GM12875 (cell line): ENCODE measurements around the gene OOSP4B.
"Not testable (repeated sequence)": the region's sequence is repeated elsewhere in the genome, so short reads cannot be mapped to it uniquely, and the experiment has no call there.

ENCODE experiments used
- H3K4me3 ChIP-seq: one replicate; pipeline ENCODE4 v1.5.1; 2011; ENCODE audit warnings: low read depth, low read length, control low read depth
- TF ChIP-seq, protein P1 (sequence below): IDR thresholded peaks from 2 replicates; pipeline ENCODE4 v1.5.1; 2011; ENCODE audit warnings: low read depth, mild to moderate bottlenecking, control low read depth, inconsistent platforms, low read length, moderate library complexity, borderline replicate concordance; ENCODE audit not compliant: insufficient read depth

OOSP4B gene

GRCh38 chr11:60018058-60018457 is 1.1 kb downstream of the OOSP4B start:
- TF ChIP-seq, protein P1, sequence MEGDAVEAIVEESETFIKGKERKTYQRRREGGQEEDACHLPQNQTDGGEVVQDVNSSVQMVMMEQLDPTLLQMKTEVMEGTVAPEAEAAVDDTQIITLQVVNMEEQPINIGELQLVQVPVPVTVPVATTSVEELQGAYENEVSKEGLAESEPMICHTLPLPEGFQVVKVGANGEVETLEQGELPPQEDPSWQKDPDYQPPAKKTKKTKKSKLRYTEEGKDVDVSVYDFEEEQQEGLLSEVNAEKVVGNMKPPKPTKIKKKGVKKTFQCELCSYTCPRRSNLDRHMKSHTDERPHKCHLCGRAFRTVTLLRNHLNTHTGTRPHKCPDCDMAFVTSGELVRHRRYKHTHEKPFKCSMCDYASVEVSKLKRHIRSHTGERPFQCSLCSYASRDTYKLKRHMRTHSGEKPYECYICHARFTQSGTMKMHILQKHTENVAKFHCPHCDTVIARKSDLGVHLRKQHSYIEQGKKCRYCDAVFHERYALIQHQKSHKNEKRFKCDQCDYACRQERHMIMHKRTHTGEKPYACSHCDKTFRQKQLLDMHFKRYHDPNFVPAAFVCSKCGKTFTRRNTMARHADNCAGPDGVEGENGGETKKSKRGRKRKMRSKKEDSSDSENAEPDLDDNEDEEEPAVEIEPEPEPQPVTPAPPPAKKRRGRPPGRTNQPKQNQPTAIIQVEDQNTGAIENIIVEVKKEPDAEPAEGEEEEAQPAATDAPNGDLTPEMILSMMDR, result no peak
- H3K4me3 ChIP-seq, result no peak overlapping the region

GRCh38 chr11:60020376-60020775 is 3.4 kb downstream of the OOSP4B start:
- H3K4me3 ChIP-seq, result not testable (repeated sequence)

DNA sequence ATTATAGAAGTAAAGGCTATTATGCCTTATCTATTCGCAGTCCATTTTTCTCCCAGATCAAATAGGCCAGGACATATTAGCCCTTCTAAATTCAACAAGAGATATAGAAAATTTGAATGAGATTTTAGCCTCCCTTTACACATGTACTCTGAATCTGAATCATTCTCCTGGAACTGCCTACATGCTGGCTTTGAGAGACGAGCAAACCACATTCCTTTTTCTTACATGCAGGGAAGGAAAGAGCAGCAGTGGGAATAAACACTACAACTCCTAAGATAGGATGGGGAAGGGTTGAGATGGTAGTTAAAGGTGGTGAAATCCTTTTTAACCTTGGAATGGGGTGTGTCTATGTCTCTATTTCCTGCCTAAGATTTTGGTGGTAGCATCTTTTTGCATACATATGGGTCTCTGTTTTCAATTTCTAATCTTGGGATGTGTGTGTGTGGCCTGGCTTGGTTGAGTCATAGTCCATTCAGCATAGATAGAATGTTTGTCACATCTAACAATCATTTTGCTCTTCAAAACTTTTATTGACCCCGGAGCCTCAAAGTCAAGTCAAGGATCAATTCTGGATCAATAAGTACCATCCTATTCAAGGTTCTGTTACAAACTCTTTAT is 12.1 kb downstream of the OOSP4B start:
- no peak overlapping the region for H3K4me3 ChIP-seq
- TF ChIP-seq, protein P1, result no peak

- no peak within 1 kb of the TSS for H3K4me3 ChIP-seq
- TF ChIP-seq, protein P1, result no peak
These were observed 23.1 kb downstream of the OOSP4B start, which contains the start of gene OOSP2 for GRCh38 chr11:60040109-60040508. Gene OOSP2 (plus strand): TSS chr11:60040409. CDS start chr11:60040460, 51 bp downstream.

- H3K4me3 ChIP-seq, result not testable (repeated sequence)
These were observed 33.4 kb downstream of the OOSP4B start for GRCh38 chr11:60050422-60050821.

- not testable (repeated sequence) for H3K4me3 ChIP-seq
These were observed 33.9 kb downstream of the OOSP4B start for GRCh38 chr11:60050839-60051238.

- no peak within 1 kb of the TSS for H3K4me3 ChIP-seq
- TF ChIP-seq, protein P1, result no peak
These were observed 39.5 kb downstream of the OOSP4B start, which contains the start of gene MS4A3 for GRCh38 chr11:60056349-60056969. Gene MS4A3 (plus strand): TSS chr11:60056665. CDS start chr11:60061161, 4,496 bp downstream.

DNA sequence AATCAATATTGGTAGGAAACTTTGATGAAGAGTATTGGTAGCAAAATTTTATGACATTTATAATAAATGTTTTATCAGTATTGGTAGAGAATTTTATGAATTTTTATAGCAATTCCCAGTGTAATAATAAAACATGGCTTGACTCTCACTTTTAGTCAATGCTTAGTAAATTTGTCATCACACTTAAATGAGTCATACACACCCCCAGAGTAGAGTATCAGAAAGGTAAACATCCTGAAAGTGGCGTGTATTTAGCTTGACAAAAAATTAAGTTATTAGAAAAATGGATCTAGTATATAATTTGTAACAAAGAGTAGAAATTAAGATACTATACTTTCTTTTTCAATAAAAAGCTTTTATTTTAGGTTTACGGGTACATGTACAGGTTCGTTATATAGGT is 42.1 kb downstream of the OOSP4B start:
- TF ChIP-seq, protein P1, result no peak
- no peak overlapping the region for H3K4me3 ChIP-seq
